Trophoblast cell (in vitro differentiated cells and primary cell): ENCODE data around the gene TYROBP.
A peak's percentile ranks its signal among the peaks of the same experiment; 100 is the strongest.

Experiments used
- DNase-seq, 2 donors: peaks; one replicate each; pipeline ENCODE4 v3.0.0-alpha.2; 2016
- H2AFZ ChIP-seq: 2 replicates; pipeline ENCODE4 v1.6.1; 2013; ENCODE audit warnings: low read length, moderate library complexity, mild to moderate bottlenecking; ENCODE audit not compliant: insufficient read depth, poor library complexity
- H2AK5ac ChIP-seq: 2 replicates; pipeline ENCODE4 v1.6.1; 2013; ENCODE audit warnings: mild to moderate bottlenecking, low read length
- H2BK120ac ChIP-seq: 2 replicates; pipeline ENCODE4 v1.6.1; 2013; ENCODE audit warnings: low read length, mild to moderate bottlenecking, moderate library complexity; ENCODE audit not compliant: insufficient read depth, poor library complexity
- H2BK12ac ChIP-seq: 2 replicates; pipeline ENCODE4 v1.6.1; 2013; ENCODE audit warnings: mild to moderate bottlenecking, low read length, moderate library complexity
- H2BK5ac ChIP-seq: 2 replicates; pipeline ENCODE4 v1.6.1; 2013; ENCODE audit warnings: low read length, low read depth, moderate library complexity, mild to moderate bottlenecking; ENCODE audit not compliant: poor library complexity
- H3K14ac ChIP-seq: 2 replicates; pipeline ENCODE4 v1.6.1; 2013; ENCODE audit warnings: mild to moderate bottlenecking, low read length
- H3K18ac ChIP-seq: 2 replicates; pipeline ENCODE4 v1.6.1; 2013; ENCODE audit warnings: mild to moderate bottlenecking, low read length
- H3K23ac ChIP-seq: 2 replicates; pipeline ENCODE4 v1.6.1; 2013; ENCODE audit warnings: low read length
- H3K27ac ChIP-seq: 2 replicates; pipeline ENCODE4 v1.5.1; 2013; ENCODE audit warnings: low read depth, mild to moderate bottlenecking, inconsistent platforms, low read length, moderate library complexity
- H3K27me3 ChIP-seq: 2 replicates; pipeline ENCODE4 v1.6.1; 2013; ENCODE audit warnings: inconsistent platforms, mild to moderate bottlenecking, low read length, moderate library complexity; ENCODE audit not compliant: insufficient read depth
- H3K36me3 ChIP-seq, 2 experiments: 1 replicate in 1 of 2; 2 replicates in 1 of 2; pipeline ENCODE4 v1.6.1; 2013; ENCODE audit warnings: low read length in 2 of 2, mild to moderate bottlenecking in 2 of 2, moderate library complexity in 1 of 2; ENCODE audit not compliant: insufficient read depth in 2 of 2, control insufficient read depth in 1 of 2
- H3K4ac ChIP-seq: 2 replicates; pipeline ENCODE4 v1.6.1; 2013; ENCODE audit warnings: low read depth, mild to moderate bottlenecking, low read length, moderate library complexity
- H3K4me1 ChIP-seq, 2 experiments: 1 replicate in 1 of 2; 2 replicates in 1 of 2; pipeline ENCODE4 v1.6.1; 2013; ENCODE audit warnings: low read length in 2 of 2, mild to moderate bottlenecking in 2 of 2, moderate library complexity in 1 of 2; ENCODE audit not compliant: insufficient read depth in 2 of 2, control insufficient read depth in 1 of 2
- H3K4me2 ChIP-seq: 2 replicates; pipeline ENCODE4 v1.6.1; 2013; ENCODE audit warnings: inconsistent platforms, mild to moderate bottlenecking, low read length, moderate library complexity
- H3K4me3 ChIP-seq: 2 replicates; pipeline ENCODE4 v1.5.1; 2013; ENCODE audit warnings: mild to moderate bottlenecking, low read depth, low read length, inconsistent platforms
- H3K79me1 ChIP-seq: one replicate; pipeline ENCODE4 v1.6.1; 2013; ENCODE audit warnings: low read length
- H3K79me2 ChIP-seq: 2 replicates; pipeline ENCODE4 v1.6.1; 2013; ENCODE audit warnings: low read length, mild to moderate bottlenecking; ENCODE audit not compliant: control insufficient read depth, insufficient read depth, poor library complexity
- H3K9ac ChIP-seq: 2 replicates; pipeline ENCODE4 v1.6.1; 2013; ENCODE audit warnings: mild to moderate bottlenecking, low read length
- H3K9me3 ChIP-seq: 2 replicates; pipeline ENCODE4 v1.6.1; 2013; ENCODE audit warnings: low read depth, mild to moderate bottlenecking, control low read depth, inconsistent platforms, low read length; ENCODE audit not compliant: insufficient read depth
- H4K12ac ChIP-seq: 2 replicates; pipeline ENCODE4 v1.6.1; 2013; ENCODE audit warnings: low read depth, mild to moderate bottlenecking, low read length, moderate library complexity
- H4K8ac ChIP-seq: 2 replicates; pipeline ENCODE4 v1.6.1; 2013; ENCODE audit warnings: low read depth, mild to moderate bottlenecking, low read length, moderate library complexity
- H4K91ac ChIP-seq: one replicate; pipeline ENCODE4 v1.6.1; 2013; ENCODE audit warnings: low read depth, mild to moderate bottlenecking, low read length, moderate library complexity
- WGBS: extraction: QIAGEN DNeasy Blood & Tissue Kit; methylation state at CpG from one replicate; pipeline ENCODE4 v1.1.7; 2013; ENCODE audit warnings: missing lambda C conversion rate; ENCODE audit not compliant: insufficient read length, insufficient coverage; ENCODE audit errors: extremely low coverage; 5-methylcytosine and 5-hydroxymethylcytosine counted together

Gene TYROBP

GRCh38 chr19:35946203-35946602 is 38.1 kb upstream of the TYROBP start:
- no peak overlapping the region for H3K9ac ChIP-seq
- no peak overlapping the region for H2AFZ ChIP-seq
- H3K36me3 ChIP-seq = peaks cover 8 to 12% of the 10 kb centered on the region in 2 experiments
- H3K4me3 ChIP-seq = no peak overlapping the region
- no peak overlapping the region for H3K14ac ChIP-seq
- no peak for DNase-seq
- H3K79me1 ChIP-seq = no peaks in the 10 kb centered on the region
- no peak overlapping the region for H2AK5ac ChIP-seq
- H4K8ac ChIP-seq = no peak overlapping the region
- no peak overlapping the region for H3K4me2 ChIP-seq
- peaks cover 1% of the 10 kb centered on the region for H3K9me3 ChIP-seq
- H3K79me2 ChIP-seq = no peaks in the 10 kb centered on the region
- H2BK120ac ChIP-seq = no peak overlapping the region
- no peaks in the 10 kb centered on the region for H3K4me1 ChIP-seq
- no peak overlapping the region for H2BK12ac ChIP-seq
- H3K27me3 ChIP-seq = no peaks in the 10 kb centered on the region
- H3K4ac ChIP-seq = no peak overlapping the region
- no peak overlapping the region for H2BK5ac ChIP-seq
- no peak overlapping the region for H3K27ac ChIP-seq
- H3K18ac ChIP-seq = no peak overlapping the region
- H4K91ac ChIP-seq = no peak overlapping the region
- H3K23ac ChIP-seq = no peak overlapping the region
- no peak overlapping the region for H4K12ac ChIP-seq
- no CpG with 5 or more reads among the region's 4 CpGs for WGBS

- Histone ChIP-seq H3K18ac (no peak overlapping the region), H3K4ac (no peak overlapping the region), H3K79me2 (no peaks in the 10 kb centered on the region), H3K4me2 (no peak overlapping the region), H3K23ac (no peak overlapping the region), H2BK5ac (no peak overlapping the region), H3K79me1 (no peaks in the 10 kb centered on the region), H3K36me3 (peaks cover 12 to 16% of the 10 kb centered on the region in 2 experiments), H4K91ac (no peak overlapping the region), H3K9ac (no peak overlapping the region), H2BK120ac (no peak overlapping the region), H3K4me3 (peak overlapping the region; percentile 7), H3K27me3 (no peaks in the 10 kb centered on the region), H2AK5ac (no peak overlapping the region), H3K27ac (no peak overlapping the region), H4K8ac (no peak overlapping the region), H4K12ac (no peak overlapping the region), H2AFZ (no peak overlapping the region), H3K9me3 (peaks cover 1% of the 10 kb centered on the region), H3K14ac (no peak overlapping the region), H2BK12ac (no peak overlapping the region), H3K4me1 (no peaks in the 10 kb centered on the region)
- no peak for DNase-seq
- WGBS = no CpG with 5 or more reads among the region's 11 CpGs
Observed at GRCh38 chr19:35945121-35945790, 37.2 kb upstream of the TYROBP start.

- Histone ChIP-seq H3K14ac (no peak overlapping the region), H3K4me1 (no peaks in the 10 kb centered on the region), H4K12ac (no peak overlapping the region), H2BK120ac (no peak overlapping the region), H3K27ac (no peak overlapping the region), H4K91ac (no peak overlapping the region), H3K4ac (no peak overlapping the region), H3K27me3 (no peaks in the 10 kb centered on the region), H3K9ac (no peak overlapping the region), H2AK5ac (no peak overlapping the region), H2BK12ac (no peak overlapping the region), H3K79me1 (no peaks in the 10 kb centered on the region), H3K9me3 (peaks cover 1% of the 10 kb centered on the region), H3K23ac (no peak overlapping the region), H2AFZ (no peak overlapping the region), H3K4me3 (peak overlapping the region; percentile 45), H2BK5ac (no peak overlapping the region), H4K8ac (no peak overlapping the region), H3K4me2 (no peak overlapping the region), H3K79me2 (no peaks in the 10 kb centered on the region), H3K36me3 (peaks cover 19 to 23% of the 10 kb centered on the region in 2 experiments), H3K18ac (no peak overlapping the region)
- no CpG with 5 or more reads among the region's 52 CpGs for WGBS
- DNase-seq = no peak
Observed at GRCh38 chr19:35944556-35944955, 36.5 kb upstream of the TYROBP start.

GRCh38 chr19:35943321-35944301 is 35.5 kb upstream of the TYROBP start:
- Histone ChIP-seq H3K4me2 (no peak overlapping the region), H3K4me1 (peaks cover 0 to 1% of the 10 kb centered on the region in 2 experiments), H2AK5ac (no peak overlapping the region), H4K12ac (no peak overlapping the region), H3K4ac (no peak overlapping the region), H3K79me1 (no peaks in the 10 kb centered on the region), H3K27ac (no peak overlapping the region), H4K91ac (no peak overlapping the region), H4K8ac (no peak overlapping the region), H2BK12ac (no peak overlapping the region), H3K4me3 (no peak overlapping the region), H3K9ac (no peak overlapping the region), H2BK120ac (no peak overlapping the region), H3K23ac (no peak overlapping the region), H3K36me3 (peaks cover 21 to 25% of the 10 kb centered on the region in 2 experiments), H3K9me3 (peaks cover 1% of the 10 kb centered on the region), H2BK5ac (no peak overlapping the region), H3K18ac (no peak overlapping the region), H3K79me2 (no peaks in the 10 kb centered on the region), H3K27me3 (no peaks in the 10 kb centered on the region), H3K14ac (no peak overlapping the region), H2AFZ (no peak overlapping the region)
- WGBS = no CpG with 5 or more reads among the region's 9 CpGs
- DNase-seq = no peak
